Fibroblast of mammary gland (primary cell): Measurements from ENCODE around the gene GRM4.

Experiments
- DNase-seq: peaks from one replicate; pipeline ENCODE4 v3.0.0-alpha.2; 2010; ENCODE audit warnings: low read depth
- H3K4me3 ChIP-seq: 2 replicates; pipeline ENCODE4 v1.5.1; 2011; ENCODE audit warnings: low read depth, mild to moderate bottlenecking, low read length, moderate library complexity; ENCODE audit not compliant: control insufficient read depth
- CTCF ChIP-seq: conservative IDR thresholded peaks from 2 replicates; pipeline ENCODE4 v1.5.1; 2011; ENCODE audit warnings: low read depth, low read length, inconsistent platforms; ENCODE audit not compliant: control insufficient read depth, insufficient read depth

Gene GRM4

GRCh38 chr6:34095136-34095505, 50.8 kb downstream of the GRM4 start:
- TF ChIP-seq CTCF: no peak
- no peak overlapping the region for H3K4me3 ChIP-seq
- no peak for DNase-seq

- TF ChIP-seq CTCF: no peak
- no peak overlapping the region for H3K4me3 ChIP-seq
- no peak for DNase-seq
These were observed 51.3 kb downstream of the GRM4 start for GRCh38 chr6:34094474-34095135.

GRCh38 chr6:34093854-34094430, 51.9 kb downstream of the GRM4 start:
- TF ChIP-seq CTCF: no peak
- no peak for DNase-seq
- H3K4me3 ChIP-seq: no peak overlapping the region

- no peak overlapping the region for H3K4me3 ChIP-seq
- TF ChIP-seq CTCF: no peak
- no peak for DNase-seq
These were observed 52.7 kb downstream of the GRM4 start for GRCh38 chr6:34093206-34093605.

GRCh38 chr6:34092631-34093030, 53.3 kb downstream of the GRM4 start:
- no peak for DNase-seq
- no peak for TF ChIP-seq CTCF
- no peak overlapping the region for H3K4me3 ChIP-seq

- DNase-seq: no peak
- TF ChIP-seq CTCF: no peak
- H3K4me3 ChIP-seq: no peak overlapping the region
These were observed 55.0 kb downstream of the GRM4 start for GRCh38 chr6:34090935-34091334.
